GM19324 (cell line): ENCODE data around the gene MRPL14.
"Not testable (repeated sequence)": the region's sequence is repeated elsewhere in the genome, so short reads cannot be mapped to it uniquely, and the experiment has no call there.

Experiments
- ATAC-seq: cut with Tn5 transposase; IDR thresholded peaks from one replicate; pipeline ENCODE4 v1.9.1; 2021; ENCODE audit warnings: mild to moderate bottlenecking, moderate library complexity; ENCODE audit not compliant: unreplicated experiment, low FRiP score

The MRPL14 gene

DNA sequence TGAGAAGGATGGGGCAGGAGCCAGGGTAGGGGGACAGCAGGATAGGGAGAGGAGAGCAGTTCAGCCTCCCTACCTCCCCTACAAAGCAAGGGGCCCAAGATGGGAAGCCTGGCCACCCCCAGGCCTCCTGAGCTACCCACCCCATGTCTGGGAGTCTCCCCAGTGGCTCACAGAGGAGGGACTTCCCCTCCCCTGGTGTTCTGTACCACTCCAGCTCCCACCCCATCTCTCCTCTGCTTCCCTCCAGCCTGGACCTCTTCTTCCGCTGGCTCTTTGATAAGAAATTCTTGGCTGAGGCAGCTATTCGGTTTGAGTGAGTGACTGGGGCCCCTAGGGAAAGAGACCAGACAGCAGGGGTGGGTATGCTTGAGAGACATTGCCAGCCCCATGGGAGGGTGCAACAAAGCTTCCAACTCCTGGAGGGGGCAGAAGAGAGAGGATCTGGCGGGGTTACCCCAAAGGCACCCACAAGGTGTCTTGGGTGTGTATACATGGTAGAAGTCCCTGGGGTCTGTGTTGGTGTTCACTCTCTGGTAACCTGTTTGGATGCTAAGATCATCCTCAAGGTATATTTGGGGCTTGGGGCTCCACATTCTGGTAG lies 23.2 kb upstream of the MRPL14 start:
- ATAC-seq, result no peak

DNA sequence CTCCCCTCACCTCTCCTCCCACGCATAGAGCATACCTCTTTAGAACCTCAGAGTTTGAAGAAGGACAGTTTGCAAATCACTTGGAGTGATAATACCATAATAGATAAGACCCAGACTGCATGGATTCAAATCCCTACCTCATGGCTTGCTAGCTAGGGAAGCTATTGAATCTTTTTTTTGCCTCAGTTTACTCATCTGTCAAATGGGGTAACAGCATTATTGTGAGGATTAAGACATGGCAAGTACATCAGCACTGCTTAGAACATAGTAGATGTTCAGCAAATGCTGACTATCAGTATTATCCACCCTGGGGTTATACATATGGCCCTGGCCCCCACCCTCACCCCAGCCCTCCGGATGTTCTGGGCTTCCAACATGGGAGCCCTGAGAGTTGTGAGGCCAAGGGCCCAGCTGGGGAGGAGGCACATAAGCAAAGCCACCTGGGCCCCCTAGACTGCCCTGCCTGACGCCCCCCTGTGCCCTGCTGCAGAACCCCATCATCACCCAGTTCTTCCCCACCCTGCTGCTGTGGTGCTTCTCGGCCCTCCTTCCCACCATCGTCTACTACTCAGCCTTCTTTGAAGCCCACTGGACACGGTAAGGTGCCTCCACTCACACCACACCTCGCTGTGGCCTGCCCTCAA lies 22.2 kb upstream of the MRPL14 start:
- no peak for ATAC-seq

DNA sequence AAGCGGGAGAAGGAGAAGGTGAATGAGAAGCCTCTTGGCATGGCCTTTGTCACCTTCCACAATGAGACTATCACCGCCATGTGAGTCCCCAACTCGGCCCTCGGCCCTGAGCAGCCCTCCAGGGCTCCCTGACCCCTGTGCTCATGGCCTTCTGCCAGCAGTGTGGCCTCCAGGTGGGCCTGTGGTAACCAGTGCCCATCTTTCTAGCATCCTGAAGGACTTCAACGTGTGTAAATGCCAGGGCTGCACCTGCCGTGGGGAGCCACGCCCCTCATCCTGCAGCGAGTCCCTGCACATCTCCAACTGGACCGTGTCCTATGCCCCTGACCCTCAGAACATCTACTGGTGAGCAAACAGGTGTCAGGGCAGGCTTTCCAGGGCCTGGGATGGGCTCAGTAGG lies 21.1 kb upstream of the MRPL14 start:
- ATAC-seq, result no peak

DNA sequence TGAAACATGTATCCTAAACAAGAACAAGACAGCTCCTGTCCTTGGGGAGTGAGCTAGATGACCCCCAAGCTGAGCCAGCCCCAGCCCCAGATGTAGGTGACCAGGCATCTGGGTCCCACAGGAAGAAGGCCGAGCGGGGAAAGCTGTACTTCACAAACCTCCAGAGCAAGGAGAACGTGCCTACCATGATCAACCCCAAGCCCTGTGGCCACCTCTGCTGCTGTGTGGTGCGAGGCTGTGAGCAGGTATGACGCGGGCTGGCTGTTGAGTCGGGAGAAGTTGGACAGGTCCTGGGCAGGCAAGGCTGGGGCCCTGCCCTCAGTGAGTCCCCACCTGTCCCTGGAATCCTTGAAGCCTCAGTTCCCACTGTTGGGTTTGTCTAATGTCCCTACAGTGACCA lies 20.0 kb upstream of the MRPL14 start:
- ATAC-seq, result no peak

DNA sequence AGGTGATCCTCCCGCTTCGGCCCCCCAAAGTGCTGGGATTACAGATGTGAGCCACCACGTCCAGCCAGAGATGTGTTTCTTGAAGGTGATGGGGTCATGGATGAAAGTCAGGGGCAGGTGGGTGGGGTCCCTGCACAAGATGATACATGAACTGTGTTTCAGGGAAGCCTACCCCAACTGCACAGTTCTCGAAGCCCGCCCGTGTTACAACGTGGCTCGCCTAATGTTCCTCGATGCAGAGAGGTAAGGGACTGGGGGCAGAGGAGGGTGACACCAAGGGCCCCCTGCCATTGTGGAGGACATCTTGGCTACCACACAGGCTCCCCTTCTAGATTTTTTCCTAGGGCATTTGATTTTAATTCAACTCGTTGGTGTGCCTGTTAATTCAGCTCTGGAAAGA lies 19.4 kb upstream of the MRPL14 start:
- no peak for ATAC-seq

DNA sequence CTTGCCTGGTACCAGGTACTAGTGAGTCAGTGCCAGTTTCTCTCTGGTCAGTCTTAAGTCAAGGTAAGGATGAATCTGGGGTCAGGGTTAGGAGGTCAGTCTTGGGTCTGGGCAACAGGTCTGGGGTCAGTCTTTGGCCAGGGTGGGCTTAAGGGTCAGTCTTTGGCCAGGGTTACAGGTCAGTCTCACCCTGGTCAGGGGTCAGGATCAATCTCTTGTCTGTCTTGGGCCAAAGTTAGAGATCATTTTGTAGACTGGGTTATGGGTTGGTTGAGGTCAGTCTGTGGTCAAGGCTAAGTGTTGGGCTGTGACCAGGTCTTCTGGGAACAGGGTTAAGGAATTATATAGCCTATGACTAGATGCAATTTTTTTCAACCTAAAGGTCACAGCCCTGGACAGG lies 18.6 kb upstream of the MRPL14 start:
- no peak for ATAC-seq

DNA sequence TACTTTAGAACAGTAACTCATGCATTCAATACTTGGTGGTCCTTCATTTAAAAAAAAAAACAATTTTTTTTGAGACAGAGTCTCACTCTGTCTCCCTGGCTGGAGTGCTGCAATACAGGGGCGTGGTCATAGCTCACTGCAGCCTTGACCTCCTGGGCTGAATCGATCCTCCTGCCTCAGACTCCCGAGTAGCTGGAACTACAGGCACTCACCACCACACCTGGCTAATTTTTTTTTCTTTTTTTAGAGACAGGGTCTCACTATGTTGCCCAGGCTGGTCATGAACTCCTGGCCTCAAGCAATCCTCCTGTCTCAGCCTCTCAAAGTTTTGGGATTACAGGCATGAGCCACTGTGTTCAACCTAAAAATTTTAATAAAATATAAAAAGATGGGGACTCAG lies 17.3 kb upstream of the MRPL14 start:
- ATAC-seq, result not testable (repeated sequence)

DNA sequence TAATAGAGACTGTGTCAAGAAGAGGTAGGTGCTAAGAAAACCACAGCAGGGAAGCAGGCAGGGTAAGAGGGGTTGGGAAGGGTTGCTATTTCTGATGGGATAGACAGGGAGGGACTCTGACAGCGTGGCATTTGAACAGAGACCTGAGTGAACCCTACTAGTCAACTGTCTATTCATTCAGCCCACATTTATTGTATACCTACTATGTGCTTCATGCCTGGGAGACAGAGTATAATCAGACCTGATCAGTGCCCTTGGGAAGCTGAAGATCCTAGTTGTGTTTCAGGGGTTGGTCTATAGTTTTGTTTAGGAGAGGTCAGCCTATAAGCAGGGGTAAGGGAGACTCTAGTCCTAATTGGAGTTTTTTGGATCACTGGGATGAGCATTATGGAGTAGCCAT lies 16.5 kb upstream of the MRPL14 start:
- ATAC-seq, result no peak

DNA sequence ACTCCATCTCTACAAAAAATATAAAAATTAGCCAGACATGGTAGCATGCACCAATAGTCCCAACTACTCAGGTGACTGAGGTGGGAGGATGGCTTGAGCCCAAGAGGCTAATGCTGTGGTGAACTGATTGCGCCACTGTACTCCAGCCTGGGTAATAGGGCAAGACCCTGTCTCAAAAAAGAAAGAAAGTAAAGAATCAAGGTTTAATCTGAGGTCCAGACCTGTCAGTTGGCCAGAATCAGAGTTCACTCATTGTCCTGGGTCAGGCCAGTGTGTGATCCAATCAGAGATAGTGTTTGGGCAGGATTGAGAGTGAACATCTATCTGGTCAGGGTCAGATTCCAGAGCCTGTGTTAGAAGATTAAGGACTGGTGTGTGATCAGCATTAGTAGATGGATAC lies 15.6 kb upstream of the MRPL14 start:
- no peak for ATAC-seq

DNA sequence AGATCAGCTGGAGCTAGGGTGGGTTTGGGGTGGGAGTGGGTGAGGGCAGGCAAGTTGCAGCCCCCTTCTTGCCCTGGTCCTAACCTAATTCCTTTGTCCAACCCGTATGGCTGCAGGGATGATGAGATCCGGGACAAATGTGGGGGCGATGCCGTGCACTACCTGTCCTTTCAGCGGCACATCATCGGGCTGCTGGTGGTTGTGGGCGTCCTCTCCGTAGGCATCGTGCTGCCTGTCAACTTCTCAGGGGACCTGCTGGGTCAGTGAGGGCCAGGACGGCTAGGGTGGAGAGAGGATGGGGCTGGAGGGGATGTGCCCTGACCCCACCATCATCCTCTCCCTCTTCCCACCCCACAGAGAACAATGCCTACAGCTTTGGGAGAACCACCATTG lies 12.1 kb upstream of the MRPL14 start:
- no peak for ATAC-seq

DNA sequence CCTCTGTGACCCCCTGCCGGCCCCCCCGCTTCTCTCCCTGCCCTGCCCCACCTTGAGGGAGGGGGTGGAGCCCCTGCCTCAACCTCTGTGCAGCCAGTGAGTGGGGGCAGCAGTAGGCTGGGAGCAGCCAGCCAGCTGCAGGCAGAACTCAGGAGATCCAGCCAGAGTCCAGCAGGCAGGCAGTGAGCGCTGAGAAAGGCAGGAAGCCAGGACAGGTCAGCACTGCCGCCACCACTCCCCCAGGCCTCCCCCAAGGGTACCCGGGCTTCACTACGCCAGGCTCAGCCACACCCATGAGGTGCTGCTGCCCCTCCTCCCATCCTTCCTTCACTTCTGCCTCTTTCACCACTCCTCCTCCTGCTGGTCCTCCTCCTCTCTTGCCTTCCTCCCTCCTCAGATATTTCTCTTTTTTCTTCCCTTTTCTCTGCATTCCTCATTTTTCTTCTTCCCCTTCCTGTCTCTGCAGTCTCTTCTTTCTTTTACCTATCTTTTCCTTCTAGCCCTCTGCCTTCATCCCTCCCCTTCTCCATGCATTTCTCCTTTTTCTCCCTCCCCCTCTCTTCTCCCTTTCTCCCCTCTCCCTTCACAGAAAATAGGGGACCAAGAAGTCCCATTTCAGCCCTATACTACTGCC lies 11.6 kb upstream of the MRPL14 start:
- no peak for ATAC-seq

DNA sequence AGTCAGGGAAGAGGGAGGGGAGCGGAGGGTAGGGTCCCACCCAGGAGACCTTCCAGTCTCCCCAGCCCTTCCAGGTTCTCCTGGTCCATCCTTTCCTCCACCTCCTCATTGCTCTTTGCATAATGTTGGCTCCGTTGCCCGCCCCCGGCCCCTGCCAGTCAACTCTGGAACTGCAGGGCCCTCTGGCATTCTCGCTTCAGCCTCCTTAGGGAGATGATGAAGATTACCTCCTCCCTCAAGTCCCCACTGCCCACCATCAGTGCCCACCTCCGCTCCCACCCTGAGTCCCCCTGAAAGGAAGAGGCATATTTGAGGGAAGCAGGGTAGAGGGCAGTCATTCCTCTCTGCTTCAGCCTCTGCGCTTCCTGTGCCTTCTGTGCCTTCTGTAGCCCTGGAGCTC lies 8.6 kb upstream of the MRPL14 start:
- no peak for ATAC-seq

DNA sequence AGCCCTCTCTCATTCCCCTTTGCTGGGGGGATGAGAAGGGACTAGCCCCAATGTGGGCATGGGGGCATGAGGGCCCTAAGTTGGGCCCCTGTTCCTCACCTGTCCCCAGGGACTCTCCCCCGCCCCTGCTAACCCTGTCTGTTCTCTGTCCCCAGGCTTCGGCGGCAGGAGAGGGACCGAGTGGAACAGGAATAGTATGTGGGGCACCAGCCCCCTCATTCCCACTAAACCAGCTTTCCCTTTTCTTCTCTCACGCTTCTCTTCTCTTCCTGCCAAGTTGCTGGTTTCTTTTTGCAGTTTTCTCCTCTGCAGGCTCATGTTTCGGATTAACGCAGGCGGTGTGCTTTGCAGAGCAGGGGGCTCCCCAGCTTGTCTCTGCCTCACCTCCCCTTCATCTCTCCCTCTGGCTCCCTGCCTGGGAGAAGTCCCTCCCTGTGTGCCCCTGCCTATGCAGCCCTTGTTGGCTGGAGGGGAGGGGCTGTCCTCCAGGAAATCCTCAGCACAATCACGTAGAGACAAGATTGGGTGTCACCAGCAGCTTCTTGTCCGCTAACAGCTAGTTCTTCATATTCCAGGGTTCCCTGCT lies 8.0 kb upstream of the MRPL14 start:
- ATAC-seq, result no peak

DNA sequence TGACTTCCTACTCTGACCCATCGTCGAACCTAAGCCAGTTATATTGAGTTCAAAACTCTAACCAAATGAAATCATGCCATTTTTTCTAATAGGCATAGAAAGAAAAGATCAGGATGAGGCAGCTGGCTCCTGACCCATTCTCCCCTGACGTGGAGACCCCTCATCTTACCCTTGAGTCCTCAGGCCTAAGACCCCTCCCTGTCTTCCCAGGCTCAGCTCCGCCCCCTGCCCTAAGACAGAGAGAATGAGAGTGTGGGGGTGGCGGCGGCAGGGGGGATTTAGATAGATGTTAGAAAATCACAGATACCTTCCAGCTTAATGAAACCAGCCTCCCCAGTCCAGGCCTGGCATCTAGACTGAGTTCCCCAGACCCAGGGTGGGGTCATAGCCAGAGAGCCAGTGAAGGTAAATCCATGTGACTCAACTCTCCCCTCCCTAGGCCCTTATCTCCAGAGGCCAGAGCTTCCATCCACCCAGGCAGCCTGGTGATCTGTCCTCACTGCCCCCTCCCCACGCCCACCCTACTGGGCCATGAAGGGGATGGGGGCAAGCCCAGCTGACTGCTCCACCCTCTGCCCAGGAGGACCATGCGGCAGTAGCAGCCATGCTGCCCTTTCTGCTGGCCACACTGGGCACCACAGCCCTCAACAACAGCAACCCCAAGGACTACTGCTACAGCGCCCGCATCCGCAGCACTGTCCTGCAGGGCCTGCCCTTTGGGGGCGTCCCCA lies 6.9 kb upstream of the MRPL14 start:
- no peak for ATAC-seq

DNA sequence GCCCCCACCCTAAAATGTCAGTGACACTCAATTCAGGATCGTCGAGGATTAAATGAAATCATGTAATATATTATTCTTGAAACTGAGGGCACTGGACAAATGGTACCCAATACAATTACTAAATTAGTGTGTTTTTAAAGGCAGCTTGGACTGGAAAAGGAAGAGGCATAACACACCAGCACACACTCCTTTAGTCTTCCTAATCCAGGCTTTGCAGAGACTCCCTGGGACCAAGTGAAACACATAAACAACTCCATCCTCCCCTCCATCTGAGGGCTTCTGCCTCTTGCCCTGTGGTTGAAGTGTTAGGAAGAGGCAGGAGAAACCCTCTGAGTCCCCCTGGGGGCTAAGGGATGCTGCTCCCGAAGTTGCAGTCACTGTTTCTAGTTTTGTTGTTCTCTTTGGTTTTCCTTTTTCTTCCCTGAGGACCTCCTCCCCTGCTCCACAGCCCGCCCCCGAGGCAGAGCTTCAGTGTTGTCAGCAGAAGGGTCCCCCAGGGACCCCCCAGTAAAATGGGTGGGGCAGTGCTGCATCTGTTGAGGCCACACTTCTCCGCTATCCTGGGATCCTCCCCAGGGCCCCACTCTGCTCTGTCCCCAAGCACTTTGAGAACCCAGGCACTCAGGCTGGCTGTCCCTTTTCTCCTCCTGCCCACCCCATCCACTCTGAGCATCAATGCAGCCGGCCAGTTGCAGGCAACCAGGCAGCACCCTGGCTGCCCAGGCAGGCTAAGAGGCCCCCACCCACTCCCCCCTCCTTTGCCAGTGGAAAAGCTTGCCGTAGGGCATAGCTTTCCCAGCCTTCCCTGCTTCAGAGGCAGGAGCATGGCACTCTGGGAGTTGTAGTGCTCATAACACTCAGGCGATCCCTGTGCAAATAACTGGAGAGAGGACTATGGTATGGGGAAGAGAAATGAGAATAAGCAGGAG lies 6.0 kb upstream of the MRPL14 start:
- ATAC-seq, result no peak

DNA sequence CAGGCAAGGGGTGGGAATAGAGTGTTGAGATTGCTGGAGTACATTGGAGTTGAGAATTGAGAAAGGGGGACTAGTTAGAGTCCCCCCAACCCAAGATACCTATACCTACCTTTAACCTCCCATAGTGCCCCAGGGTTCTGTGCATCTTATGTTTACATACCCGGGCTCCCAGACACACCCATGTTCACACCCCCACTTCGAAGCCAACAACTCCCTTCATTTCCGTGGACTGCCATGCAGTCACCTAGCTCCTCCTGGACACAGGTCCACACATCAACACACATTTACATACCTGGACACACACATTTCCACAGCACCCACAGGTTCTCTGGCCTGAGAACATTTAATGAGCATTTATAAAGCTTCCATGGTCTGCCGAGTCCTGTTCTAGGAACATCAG lies 5.2 kb upstream of the MRPL14 start:
- no peak for ATAC-seq

DNA sequence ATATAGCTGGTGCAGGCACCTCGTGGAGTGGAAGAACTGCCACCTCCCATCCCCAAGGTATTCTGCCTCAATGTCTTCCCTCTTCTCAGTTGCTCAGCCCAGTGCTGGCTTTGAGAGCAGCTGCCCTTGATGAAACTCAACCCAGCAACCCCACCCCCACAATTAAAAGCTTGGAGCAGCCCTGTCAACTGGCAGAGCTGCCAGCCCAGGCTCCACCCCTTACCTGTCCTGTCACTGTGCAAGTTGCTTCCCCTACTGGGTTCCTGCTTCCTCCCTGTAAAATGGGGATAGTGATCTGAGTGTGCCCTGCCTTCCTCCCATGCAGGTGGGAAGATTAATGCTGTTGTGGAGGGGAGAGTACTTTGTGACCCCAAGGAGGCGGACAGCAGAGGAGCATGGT lies 4.6 kb upstream of the MRPL14 start:
- ATAC-seq, result no peak

DNA sequence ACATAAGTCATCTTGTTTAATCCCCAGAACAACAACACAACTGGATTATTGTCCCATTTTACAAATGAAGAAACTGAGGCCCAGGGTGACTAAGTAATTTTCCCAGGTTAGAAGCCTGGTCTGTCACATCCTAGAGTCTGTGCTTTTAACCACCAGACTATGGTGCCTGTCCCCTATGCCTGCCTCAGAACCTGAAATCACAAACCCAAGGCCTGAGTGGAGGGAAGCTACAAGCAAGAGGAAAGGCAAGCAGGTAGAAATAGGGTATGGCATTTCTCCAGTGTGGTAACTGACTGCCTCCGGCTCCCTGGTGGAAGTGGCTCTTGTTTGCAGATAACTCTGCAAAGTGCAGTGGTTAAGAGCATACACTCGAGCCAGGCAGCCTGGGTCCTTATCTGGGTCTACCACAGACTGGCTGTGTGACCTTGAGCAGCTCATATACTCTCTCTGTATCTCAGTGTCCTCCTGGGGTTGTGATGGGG lies 2.6 kb upstream of the MRPL14 start:
- no peak for ATAC-seq

DNA sequence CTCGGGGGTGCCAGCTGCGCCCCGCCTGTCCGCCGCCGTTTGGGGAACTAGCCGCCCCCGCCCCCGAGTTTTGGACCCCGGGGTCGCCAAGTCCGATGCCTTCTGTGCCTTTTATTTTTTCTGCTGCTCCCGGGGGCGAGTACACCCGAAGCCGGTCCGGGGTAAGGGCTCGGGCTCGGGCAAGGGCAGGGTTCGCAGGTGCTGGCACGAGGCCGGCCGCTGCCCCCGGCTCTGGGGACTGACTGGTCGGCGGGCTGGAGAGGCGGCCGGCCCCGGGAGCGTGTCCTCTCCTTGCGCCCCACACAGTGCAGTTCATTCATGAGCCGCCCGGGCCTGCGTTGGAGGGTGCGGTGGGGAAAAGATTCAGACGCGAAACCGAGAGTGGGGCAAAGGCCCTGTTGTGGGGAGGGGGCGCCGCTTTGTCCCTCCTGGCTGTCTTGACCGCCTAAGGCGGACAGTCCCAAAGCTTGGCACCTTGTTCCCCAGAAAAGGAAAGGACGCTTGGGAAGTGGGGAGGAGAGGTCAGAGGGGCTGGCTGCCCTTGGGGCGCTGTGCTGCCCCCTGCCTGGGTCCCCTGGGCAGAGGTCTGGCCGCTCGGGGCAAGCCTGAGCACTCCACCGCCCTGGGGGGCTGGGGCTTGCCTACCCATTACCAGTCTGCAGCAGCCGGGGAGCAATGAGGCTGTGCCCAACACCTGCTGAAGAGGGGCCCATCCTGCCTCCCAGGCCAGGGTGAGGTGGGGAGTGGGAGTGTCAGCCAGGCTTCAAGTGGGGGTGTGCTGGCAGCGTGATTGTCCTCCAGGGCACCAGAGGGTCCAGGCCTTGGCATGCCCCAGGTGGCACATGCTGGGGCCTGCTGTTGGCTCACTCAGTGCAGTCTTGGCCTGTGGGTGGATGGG lies 1.0 kb upstream of the MRPL14 start:
- peak; percentile 10 for ATAC-seq
